Stimulated activated CD4-positive, alpha-beta T cell treated with anti-CD3 and anti-CD28 coated beads, Interleukin-15, amount 100 ng/mL, for 48 hours (primary cell): ENCODE measurements around the gene LLGL1.

Experiments used
- DNase-seq, 2 donors: peaks; one replicate each; pipeline ENCODE4 v3.0.0-alpha.2; 2020; ENCODE audit warnings: low read depth in 2 of 2

The LLGL1 gene

GRCh38 chr17:18270046-18270931, 44.9 kb downstream of the LLGL1 start:
- no peak for DNase-seq

GRCh38 chr17:18277076-18277475, 51.6 kb downstream of the LLGL1 start:
- no peak for DNase-seq

GRCh38 chr17:18278867-18279266, 53.4 kb downstream of the LLGL1 start:
- no peak for DNase-seq

- DNase-seq = no peak
Measured at GRCh38 chr17:18280249-18280648, 54.8 kb downstream of the LLGL1 start.

- no peak for DNase-seq
Measured at GRCh38 chr17:18280766-18281371, 55.4 kb downstream of the LLGL1 start.

- no peak for DNase-seq
Measured at GRCh38 chr17:18281788-18282187, 56.4 kb downstream of the LLGL1 start.

GRCh38 chr17:18285296-18285695, 59.9 kb downstream of the LLGL1 start:
- no peak for DNase-seq

GRCh38 chr17:18291718-18292540, 66.5 kb downstream of the LLGL1 start:
- DNase-seq = no peak
